ENCODE results near the gene PPP4C.

GRCh38 chr16:30087181-30087898 is 11.5 kb downstream of the PPP4C start:
- TF ChIP-seq CTCF (IDR thresholded peaks at IDR 0.05; ENCODE audit: poor library complexity) = no peak
- no peak for TF ChIP-seq EZH2 (IDR thresholded peaks at IDR 0.05; ENCODE audit: borderline replicate concordance)
- no peak for TF ChIP-seq EZH2phosphoT487 (IDR thresholded peaks at IDR 0.05; ENCODE audit: low read depth, severe bottlenecking, unreplicated experiment)
